HG03565 (cell line): ENCODE data around the gene THSD4.

ENCODE experiments used
- ATAC-seq: cut with Tn5 transposase; IDR thresholded peaks from one replicate; pipeline ENCODE4 v1.9.1; 2021; ENCODE audit warnings: mild to moderate bottlenecking, moderate library complexity; ENCODE audit not compliant: unreplicated experiment

THSD4 gene

DNA sequence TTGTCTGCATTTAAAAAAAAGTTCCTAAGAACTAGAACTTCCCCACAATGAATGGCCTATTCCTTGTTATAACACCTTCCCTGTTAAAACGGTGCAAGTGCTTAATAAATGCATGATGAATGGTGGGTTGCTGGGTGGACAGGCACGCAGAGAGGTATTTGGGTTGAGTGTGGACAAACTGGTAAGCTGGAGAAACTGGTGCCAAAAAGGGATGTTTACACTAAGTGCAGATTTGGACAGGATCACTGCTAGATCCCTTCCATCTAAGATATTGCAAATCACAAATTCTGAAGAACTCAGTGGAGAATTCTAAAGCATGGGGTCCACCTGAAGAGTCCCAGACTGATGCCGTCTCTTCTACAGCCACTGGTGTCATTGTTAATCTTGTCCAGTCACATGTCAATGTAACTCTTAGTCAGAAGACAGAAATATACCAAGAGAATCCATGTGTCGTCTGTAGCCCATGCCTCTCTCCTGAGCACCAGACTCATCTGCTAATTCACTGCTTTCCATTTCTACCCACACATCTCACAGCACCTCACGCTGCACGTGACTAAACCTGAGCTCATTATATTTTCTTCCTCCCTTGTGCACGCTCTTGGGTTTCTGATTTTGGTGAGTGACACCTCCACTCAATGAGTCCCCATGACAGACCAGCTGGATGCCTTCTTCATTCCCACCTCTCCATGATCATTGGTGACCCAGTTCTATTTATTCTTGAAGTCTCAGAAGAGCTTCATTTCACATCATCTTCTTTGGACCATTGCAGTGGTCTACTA lies 328.9 kb downstream of the THSD4 start:
- ATAC-seq = no peak

DNA sequence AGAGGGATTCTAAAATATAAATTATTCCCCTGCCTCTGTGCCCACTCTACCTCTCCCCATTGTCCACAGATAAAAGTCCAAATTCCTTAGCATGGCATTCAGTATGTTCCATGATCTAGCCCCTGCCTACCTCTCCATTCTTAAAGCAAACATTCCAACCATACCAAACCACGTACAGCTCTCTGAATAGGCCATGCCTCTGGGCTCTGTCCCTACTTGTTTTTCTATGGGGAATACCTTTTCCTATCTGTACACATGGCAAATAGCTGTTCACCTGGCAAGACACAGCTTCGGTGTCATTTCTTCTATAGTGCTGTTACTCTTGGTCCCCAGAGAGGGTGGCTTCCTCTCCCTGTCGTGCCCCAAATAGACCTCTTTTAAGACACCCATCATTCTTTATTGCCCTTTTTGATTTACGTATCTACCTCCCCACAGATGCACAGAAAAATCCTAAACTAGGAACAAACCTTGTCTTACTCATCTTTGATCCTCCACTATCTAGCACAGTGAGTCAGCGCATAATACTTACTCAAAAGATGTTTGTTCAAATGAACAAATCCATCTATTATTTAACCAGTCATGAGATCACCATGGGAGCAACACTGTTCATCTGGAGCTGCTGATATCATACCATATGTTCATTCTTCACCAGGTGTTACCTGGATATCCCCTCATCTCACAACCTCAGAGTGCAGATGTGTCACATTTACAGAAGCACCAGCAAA lies 329.8 kb downstream of the THSD4 start:
- ATAC-seq = no peak

DNA sequence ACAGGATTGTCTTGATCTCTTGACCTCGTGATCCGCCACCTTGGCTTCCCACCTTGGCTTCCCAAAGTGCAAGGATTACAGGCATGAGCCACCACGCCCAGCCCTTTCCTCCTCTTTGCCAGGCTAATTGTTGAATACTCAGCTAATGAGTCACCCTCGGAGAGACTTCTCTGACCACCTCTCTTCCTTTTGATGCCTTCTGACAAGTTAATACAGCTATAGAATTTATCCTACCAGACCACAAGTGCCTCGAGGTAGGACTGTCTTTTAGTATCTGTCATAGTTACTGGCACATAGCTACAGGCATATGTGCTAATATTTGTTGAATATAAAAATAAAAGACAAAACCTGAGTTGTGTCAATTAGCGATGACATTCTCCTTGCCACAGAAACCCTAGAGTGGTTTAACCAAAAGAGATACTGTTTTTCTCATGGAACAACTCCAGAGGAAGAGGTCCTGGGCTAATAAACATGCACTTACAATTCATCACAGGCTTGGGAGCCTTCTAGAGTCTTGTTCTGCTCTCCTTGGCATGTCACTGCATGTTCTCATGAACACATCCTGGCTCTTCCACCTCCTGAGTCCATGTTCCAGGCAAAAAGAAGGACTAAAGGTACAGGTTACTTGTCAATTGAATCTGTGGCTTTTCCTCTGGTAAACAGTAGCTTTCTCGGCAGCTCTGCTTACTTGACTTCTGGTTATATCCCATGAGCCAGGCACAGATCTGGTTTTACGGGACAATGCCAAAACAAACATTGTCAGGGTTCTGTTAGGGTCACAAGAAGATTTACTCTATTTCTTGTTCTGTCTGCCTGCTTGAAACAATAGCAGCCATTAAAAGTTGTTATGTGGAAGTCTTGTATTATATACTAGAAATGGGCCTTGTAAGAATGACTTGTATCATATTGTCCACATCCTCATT lies 332.3 kb downstream of the THSD4 start:
- no peak for ATAC-seq

DNA sequence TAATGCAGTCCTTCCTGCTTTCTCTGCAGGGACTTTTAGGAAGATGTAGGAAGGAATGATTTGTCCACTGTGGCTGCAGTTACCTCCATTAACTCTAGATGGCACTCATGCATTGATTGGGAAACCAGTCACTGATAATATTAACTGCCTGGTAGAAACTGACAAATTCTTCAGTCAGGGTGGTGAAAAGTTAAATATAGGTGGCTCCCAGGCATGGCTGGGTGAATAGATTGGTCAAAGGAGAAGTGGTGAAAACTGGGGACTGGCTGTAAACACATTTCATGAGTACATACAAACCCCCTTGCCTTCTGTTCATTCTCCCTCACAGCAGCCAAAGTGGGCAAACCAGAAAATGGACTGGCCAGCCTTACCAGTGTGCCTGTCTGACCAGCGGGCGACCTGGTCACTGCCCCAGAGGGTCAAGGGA lies 333.4 kb downstream of the THSD4 start:
- no peak for ATAC-seq

DNA sequence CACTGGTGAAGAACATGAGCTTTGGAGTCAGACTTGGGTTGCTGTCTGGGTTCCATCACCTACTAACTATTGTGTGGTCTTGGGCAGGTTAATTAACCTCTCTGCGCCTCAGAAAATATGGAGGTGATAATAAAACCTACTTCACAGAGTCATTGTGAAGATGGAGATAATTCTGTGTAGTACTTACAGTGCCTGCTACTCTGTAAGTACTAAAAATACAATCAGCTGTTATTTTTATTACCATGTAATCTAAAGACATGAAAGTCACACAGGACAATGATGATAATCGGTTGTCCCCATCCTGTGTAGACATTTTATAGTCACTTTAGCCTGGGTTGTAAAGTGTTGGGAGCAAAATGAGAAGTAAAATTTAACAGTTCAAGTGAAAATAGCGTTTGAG lies 334.1 kb downstream of the THSD4 start:
- no peak for ATAC-seq

DNA sequence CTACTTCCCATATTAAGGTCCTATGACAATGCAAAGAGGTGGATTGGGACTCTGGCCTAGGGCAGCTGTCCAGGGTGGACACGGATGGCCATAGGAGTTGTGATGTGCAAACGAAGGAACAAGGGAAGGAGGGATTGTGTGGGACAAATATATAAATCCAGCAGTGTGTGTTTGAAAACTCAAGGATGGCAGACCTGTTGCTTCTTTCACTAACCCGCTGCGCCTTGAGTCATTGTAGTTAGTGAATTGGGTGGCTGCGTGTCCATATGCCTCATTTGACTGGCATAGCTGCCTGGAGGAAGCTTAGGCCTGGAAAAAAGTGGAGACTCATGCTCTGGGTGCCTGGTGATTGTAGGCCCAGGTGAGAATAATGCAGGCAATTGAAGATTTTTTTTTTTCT lies 334.7 kb downstream of the THSD4 start:
- ATAC-seq = no peak

DNA sequence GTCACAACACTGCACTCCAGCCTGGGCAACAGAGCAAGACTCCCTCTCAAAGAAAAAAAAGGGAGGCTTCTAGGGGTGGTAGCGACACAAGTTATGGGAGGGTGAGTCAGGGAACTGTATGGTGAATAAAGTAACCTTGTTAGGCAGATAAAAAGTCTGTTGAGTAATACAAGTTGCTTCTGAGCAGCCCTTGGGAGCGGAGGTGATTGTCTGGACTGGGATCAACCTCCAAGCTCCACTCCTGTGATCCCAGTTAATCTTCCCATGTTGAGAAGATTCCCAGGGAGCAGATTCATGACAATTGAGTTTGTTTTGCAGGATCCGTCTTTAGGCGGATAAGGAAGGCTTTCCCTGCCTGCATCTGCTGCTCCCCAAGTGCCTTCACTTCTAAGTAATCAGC lies 335.9 kb downstream of the THSD4 start:
- no peak for ATAC-seq

DNA sequence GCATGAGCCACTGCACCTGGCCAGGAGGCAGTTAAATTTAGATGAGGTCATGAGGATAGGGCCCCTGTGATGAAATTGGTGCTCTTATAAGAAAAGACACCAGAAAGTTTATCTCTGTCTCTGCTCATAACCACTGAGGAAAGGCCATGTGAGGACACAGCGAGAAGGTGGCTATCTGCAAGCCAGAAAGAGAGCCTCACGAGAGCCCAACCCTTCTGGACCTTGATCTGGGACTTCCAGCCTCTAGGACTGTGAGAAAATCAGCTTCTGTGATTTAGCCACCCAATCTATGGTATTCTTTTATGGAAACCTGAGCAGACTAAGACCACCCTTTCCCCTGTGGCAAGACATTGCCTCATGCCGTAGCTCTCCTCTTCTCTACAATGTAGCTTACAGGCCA lies 337.6 kb downstream of the THSD4 start:
- no peak for ATAC-seq

DNA sequence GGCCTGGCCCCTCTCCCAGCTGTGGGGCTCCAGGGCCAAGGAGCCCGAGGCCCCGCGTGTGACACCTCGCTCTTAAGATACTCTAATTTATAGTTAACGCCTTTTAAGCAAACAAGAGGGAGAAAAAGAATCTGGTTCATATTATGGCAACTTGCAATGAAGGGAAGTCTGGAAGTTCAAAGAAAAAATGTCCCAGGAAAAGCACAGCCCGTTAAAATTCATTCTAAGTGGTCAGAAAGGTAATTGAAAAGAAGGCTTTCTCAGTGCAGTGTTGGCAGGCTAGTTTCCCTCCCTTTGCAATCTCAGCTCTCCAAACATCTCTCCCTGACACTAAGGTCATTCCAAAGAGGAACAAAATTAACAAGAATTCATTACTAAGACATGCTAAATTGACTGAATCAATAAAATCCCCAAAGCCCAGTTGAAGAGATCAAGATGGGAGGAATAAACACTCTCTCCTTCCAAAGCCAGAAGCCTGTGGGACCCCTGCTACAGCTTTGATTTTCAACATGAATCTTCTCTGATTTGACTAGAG lies 339.3 kb downstream of the THSD4 start:
- ATAC-seq = no peak

DNA sequence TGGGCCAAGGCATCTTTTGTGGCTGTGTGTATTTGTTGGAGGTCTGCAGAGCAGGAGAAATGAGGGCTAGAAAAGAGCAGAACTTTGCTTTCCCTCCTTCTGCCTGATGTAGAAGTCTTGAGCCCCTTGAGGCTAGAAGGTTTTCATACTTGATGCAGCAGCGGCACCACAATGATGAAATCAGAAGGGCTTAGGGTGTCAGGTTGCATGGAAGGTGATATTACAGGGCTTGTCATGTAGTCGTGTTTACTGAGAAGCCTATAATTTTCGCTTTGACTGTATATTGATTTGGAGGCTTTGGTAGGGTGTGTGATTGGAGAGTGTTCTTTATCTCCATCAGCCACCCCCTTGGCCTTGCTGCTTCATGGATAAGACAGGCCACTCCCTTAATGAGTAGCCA lies 339.8 kb downstream of the THSD4 start:
- ATAC-seq = no peak

DNA sequence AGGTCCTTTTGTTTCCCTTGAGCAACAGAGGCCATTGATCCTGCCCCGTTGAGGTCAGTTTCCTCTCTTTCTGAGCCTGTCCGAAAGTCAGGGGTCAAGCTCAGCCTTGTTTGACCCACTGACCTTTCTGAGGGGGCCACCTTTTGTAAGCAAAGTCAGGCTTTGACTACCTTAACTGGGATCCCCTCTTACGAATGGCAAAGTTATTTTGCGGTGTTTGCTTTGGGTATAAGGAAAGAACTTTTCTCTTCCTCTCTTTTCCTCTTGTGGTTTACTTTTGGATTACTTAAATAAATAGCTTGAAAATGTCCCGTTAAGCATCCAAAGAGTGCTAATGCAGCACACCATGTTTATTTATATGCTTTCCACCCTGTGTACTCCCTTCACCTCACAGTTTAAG lies 340.6 kb downstream of the THSD4 start:
- no peak for ATAC-seq

DNA sequence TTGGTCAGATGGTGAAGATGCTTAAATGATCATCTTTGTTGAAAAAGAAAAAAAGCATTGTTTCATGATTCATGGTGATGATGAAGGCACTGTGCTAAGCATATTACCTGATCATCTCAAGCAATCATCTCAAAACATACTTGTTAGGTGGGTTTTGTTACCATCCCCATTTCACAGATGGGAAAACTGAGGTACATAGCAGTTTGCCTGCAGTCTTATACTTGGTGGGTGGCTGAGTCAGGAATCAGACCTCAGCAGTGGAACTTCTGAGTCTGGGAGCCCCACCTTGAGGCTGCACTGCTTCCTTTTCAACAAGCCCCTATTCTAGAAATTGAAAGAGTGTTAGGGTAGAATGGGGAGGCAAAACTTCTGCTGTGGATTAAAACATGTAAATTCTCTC lies 341.1 kb downstream of the THSD4 start:
- no peak for ATAC-seq

DNA sequence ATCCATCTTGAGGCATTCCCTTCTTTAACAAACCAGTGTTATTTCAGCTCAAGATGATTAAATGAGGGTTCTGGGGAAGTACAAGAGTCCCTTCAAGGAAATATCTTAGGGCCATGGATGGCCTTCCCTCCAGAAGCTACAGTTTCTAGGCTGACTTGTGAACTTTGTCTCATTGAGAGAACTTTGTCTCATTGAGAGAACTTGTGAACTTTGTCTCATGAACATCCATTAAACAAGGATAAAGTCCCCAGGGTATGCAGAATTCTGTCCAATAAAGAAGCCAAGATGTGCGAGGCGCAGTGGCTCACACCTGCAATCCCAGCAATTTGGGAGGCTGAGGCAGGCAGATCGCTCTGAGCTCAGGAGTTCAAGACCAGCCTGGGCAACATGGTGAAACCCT lies 341.5 kb downstream of the THSD4 start:
- no peak for ATAC-seq

DNA sequence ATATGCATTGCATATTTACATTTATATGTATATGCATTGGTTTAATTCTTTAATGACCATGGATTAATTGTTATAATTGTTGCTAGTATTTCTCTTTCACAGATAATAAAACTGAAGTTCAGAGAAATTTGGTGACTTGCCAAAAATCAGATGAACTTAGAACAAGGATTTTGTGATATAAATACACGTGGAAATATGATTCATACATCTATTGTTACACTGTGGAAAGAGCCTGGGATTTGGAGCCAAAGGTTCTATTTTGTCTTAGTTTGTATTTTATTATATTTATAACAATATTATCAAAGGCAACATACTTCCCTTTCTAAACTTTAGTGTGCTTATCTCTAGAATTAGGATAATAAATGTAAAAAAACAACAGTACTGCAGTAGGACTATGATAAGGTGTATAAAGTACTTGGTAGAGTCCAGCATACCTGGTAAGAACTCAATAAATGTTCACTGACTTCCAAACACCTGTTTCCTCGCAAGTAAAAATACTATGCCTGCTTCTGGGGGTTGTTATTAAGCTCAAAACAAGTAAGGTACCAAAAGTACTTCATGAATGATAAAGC lies 342.9 kb downstream of the THSD4 start:
- ATAC-seq = no peak

DNA sequence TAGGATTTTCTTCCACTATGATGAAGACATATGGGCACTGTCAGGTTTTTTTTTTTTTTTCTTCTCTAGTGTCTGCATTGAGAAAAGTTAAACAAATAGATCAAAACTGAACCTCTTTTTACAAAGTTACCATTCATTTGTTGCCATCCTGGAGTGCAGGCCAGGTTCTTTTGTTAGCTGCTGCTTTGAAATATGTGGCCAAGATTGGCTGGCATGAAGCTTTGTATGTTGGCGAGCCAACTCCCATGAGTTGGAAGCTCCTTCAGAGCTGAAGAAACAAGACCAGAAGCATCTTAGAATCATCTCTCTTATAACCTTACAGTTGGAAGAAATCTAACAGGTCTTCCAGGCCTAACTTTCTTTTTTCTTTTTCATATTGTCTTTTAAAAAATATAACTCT lies 346.5 kb downstream of the THSD4 start:
- ATAC-seq = no peak

DNA sequence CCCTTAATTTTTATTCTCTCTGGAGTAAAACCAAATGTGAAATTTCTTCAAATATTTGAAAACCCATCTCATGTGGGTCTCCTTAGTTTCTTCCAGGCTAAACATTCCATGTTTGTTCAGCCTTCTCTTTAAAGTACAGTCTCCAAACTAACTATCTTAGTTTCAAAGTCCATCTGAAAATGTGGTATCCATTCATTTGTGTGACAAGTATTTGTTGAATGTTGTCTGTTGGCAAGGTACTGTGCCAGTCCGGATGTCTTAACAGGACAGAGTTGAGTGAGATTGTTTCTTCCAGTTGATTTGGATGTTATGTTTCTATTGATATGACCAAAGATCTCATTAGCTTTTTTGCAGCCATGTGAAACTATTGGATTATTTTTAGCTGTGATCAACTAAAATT lies 347.4 kb downstream of the THSD4 start:
- ATAC-seq = no peak

DNA sequence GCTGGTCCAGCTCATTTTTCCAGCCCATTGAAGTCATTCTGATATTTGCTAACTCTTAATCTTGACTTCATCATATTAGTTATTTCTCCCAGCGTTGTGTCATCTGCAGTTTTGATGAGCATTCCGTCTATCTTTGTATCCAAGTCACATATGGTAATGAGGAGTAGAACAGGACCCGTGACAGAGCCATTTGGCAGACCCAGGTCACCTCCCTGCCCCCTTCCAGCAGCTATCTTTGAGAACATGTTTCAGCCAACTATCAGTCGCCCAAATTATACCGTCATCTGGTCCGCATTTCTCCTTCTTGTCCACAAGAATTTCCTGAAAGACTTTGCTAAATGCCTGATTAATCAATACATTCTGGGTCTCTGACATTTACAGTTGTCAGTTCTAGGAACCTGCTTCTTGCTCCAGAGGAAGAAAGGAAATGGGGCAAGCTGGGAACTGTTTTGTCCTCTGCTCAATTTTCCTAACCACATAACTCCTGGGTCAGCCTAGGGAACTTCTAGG lies 347.9 kb downstream of the THSD4 start:
- no peak for ATAC-seq

DNA sequence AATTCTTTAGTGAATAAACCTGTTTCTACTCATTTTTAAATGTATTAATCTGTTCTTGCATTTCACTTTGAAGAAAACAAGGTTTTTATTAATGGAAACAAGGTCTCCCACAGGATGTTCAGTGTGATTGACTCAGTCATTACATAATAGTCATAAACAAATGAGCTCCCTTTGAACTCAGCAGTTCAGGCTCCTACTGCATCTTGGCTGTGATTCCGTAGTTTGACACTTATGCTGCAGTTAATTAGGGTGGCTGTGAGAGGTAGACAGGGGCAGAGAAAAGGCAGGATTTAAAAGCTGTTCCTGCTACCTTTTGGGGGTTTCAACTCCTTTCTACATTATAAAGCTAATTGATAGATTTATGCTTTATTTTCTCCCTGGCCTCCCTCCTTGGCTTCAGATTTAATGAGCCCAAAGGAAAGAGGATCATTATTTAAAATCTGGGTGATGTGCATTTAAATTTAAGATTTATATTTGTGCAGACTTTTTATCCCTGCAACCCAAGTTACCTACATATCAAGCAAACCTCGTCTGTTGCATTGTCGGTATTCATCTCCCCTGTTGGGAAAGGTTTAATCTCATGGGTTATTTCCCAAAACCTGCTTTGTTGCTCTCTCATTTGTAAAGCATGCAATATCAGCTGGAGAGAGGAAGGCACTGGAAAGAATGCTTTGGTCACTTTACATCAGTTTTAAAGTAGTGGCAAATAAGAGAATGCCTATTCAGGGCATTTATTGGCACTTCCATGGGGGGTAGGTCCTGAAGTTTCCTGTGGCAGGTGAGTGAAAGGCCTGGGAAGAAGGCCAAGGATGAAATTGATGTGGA lies 350.1 kb downstream of the THSD4 start:
- no peak for ATAC-seq

DNA sequence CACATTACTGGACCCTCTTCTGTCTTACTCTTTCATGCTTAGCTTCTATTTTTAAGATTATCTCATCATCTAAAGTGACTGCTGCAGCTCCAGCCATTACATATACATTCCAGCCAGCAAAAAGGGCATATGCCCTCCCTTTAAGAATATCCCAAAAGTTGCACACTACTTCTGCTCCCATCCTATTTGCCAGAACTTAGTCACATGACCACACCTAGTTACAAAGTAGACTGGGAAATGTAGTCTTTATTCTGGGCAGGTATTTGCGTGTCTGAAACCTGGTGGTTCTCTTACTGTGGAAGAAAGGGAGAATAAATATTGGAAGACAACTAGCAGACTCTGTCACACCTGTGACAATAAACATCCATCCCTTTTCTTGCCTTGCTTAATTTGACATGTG lies 353.4 kb downstream of the THSD4 start:
- ATAC-seq = no peak

DNA sequence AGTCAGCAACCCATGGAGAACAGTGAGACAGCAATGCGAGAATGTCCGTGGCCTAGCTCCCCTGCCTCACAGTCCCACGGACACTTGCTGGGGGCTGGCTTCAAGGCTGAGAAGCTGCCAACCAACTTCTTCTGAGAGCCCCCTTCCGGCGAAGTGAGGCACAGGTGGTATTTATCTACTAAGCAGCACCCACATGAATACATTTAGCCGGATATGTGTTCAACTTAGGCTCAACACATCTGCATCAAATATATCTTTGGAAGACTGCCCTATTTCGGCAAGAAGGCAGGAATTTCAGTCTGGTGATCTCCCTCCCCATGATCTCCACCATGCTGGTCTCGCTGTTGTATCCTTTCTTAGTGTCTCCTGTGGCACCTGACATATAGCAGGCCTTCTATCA lies 354.1 kb downstream of the THSD4 start:
- ATAC-seq = no peak
